ENCODE data around the gene APPL2. TPM values are rescaled to one million over a fixed set of nuclear protein-coding genes. Genes with fewer than 3 reads are reported as not detected.

Gene APPL2
- total RNA-seq, 6 donors from 2014 or later: 23.8 to 72.3 (median 28.6) TPM

DNA sequence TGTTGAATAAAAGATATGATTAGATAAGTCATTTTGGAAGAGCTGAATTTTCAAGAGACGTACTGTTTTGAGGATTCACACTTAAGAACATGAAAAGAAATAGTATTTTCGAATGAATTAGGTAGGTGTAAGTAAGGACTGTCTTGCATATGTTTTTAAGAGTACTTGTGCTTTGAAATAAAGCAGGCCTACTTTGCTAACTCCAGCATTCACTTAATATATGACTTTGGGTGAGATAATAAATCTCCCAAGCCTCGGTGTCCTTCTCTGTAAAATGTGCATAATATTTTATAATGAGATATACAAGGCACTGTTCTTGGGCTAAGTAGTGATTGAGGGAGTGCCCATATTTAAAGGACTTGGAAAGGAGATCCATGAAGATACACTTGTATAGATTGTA is 73.8 kb downstream of the APPL2 start:
- no peak for DNase-seq
- no peak overlapping the region for H3K4me3 ChIP-seq
- H3K27me3 ChIP-seq: no peaks in the 10 kb centered on the region
- WGBS, 2 donors: 89 to 92% methylated on average over 3 of the region's 3 CpGs
- TF ChIP-seq POLR2AphosphoS5 (IDR thresholded peaks at IDR 0.05) (no peak), EP300 (IDR thresholded peaks at IDR 0.05) (no peak), POLR2A (IDR thresholded peaks at IDR 0.05) (no peak)
- TF ChIP-seq, protein P1, sequence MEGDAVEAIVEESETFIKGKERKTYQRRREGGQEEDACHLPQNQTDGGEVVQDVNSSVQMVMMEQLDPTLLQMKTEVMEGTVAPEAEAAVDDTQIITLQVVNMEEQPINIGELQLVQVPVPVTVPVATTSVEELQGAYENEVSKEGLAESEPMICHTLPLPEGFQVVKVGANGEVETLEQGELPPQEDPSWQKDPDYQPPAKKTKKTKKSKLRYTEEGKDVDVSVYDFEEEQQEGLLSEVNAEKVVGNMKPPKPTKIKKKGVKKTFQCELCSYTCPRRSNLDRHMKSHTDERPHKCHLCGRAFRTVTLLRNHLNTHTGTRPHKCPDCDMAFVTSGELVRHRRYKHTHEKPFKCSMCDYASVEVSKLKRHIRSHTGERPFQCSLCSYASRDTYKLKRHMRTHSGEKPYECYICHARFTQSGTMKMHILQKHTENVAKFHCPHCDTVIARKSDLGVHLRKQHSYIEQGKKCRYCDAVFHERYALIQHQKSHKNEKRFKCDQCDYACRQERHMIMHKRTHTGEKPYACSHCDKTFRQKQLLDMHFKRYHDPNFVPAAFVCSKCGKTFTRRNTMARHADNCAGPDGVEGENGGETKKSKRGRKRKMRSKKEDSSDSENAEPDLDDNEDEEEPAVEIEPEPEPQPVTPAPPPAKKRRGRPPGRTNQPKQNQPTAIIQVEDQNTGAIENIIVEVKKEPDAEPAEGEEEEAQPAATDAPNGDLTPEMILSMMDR (IDR thresholded peaks at IDR 0.05): no peak
- ATAC-seq (ENCODE audit: low FRiP score in 2 of 2): no peak
- peaks cover 32 to 91% (median 53%) of the 10 kb centered on the region in 4 donors for H3K36me3 ChIP-seq
- H3K27ac ChIP-seq: no peak overlapping the region
- H3K4me1 ChIP-seq: no peaks in the 10 kb centered on the region
- H3K9me3 ChIP-seq: no peaks in the 10 kb centered on the region

DNA sequence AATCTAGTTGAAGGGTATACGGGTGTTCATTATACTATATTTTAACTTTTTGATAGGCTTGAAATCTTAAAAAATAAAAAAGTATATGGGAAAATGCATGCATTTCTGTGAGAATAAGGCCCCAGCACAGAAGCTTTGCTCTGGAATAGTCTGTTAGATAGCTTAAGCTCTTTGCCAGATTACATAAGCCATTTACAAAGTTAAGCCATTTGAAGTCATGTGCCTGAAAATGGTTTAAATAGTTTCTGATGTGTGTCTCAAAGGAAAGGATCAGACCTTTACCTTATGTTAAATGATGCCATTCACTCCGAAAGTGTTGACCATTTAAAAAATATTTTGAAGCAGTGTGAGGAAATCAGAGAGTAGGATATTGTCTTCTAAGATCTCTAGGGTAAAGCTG is 77.1 kb downstream of the APPL2 start:
- no peaks in the 10 kb centered on the region for H3K9me3 ChIP-seq
- no peak for DNase-seq
- TF ChIP-seq, protein P1 (IDR thresholded peaks at IDR 0.05): no peak
- TF ChIP-seq POLR2AphosphoS5 (IDR thresholded peaks at IDR 0.05) (no peak), EP300 (IDR thresholded peaks at IDR 0.05) (no peak), POLR2A (IDR thresholded peaks at IDR 0.05) (no peak)
- no peak overlapping the region for H3K27ac ChIP-seq
- H3K4me3 ChIP-seq: no peak overlapping the region
- WGBS, 2 donors: 95 to 98% methylated on average over 2 of the region's 2 CpGs
- peaks cover 22 to 85% (median 36%) of the 10 kb centered on the region in 4 donors for H3K36me3 ChIP-seq
- H3K4me1 ChIP-seq: no peaks in the 10 kb centered on the region
- H3K27me3 ChIP-seq: no peaks in the 10 kb centered on the region
- no peak for ATAC-seq (ENCODE audit: low FRiP score in 2 of 2)

DNA sequence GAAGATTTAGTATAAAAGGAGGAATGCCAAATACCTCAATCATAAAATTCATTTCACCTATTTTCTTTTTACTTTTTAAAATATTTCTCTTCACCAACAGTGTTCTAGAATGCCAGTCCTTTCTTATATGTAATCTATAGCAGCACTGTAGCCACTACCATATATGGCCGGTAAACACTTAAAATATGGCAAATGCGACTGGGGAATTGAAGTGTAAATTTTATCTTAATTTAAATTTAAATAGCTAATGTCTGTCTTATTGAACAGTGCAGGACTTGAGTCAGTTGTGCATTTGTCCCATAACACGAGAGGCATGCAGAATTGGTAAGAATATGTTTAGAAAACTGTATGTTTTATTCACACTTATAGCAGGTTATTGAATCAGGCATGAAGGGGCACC is 78.4 kb downstream of the APPL2 start:
- TF ChIP-seq EP300 (IDR thresholded peaks at IDR 0.05): no peak
- TF ChIP-seq, protein P1 (IDR thresholded peaks at IDR 0.05): no peak
- no peak for TF ChIP-seq POLR2AphosphoS5 (IDR thresholded peaks at IDR 0.05)
- TF ChIP-seq POLR2A (IDR thresholded peaks at IDR 0.05): no peak
- H3K9me3 ChIP-seq: no peaks in the 10 kb centered on the region
- no peaks in the 10 kb centered on the region for H3K4me1 ChIP-seq
- no peaks in the 10 kb centered on the region for H3K27me3 ChIP-seq
- WGBS, 2 donors: 93% methylated on average over 3 of the region's 3 CpGs
- peaks cover 23 to 85% (median 31%) of the 10 kb centered on the region in 4 donors for H3K36me3 ChIP-seq
- no peak overlapping the region for H3K4me3 ChIP-seq
- no peak for ATAC-seq (ENCODE audit: low FRiP score in 2 of 2)
- no peak overlapping the region for H3K27ac ChIP-seq
- no peak for DNase-seq

DNA sequence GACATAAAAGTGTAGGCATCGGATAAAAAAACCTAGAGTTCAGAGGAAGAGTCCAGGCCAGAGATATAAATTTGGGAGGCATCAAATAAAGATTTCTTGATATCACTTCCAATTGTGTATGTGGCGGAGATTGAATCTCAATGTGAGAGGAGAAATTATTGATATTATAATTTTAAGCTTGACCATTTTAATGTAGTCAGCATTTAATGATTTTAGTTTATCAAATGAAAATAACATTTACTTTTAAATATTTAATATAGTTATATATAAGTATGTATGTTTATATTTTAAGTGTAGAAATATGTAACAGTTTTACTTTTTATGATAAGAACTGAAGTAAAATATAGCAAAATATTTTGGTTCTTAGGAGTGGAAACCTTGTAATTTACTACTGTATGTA is 79.7 kb downstream of the APPL2 start:
- Histone ChIP-seq H3K4me3 (no peak overlapping the region), H3K4me1 (no peaks in the 10 kb centered on the region), H3K27ac (no peak overlapping the region), H3K27me3 (no peaks in the 10 kb centered on the region), H3K9me3 (no peaks in the 10 kb centered on the region), H3K36me3 (peaks cover 27 to 85% (median 34%) of the 10 kb centered on the region in 4 donors)
- 90 to 98% methylated on average over 2 of the region's 2 CpGs for WGBS, 2 donors
- no peak for DNase-seq
- TF ChIP-seq POLR2AphosphoS5 (IDR thresholded peaks at IDR 0.05) (no peak), EP300 (IDR thresholded peaks at IDR 0.05) (no peak), POLR2A (IDR thresholded peaks at IDR 0.05) (no peak)
- ATAC-seq (ENCODE audit: low FRiP score in 2 of 2): no peak

DNA sequence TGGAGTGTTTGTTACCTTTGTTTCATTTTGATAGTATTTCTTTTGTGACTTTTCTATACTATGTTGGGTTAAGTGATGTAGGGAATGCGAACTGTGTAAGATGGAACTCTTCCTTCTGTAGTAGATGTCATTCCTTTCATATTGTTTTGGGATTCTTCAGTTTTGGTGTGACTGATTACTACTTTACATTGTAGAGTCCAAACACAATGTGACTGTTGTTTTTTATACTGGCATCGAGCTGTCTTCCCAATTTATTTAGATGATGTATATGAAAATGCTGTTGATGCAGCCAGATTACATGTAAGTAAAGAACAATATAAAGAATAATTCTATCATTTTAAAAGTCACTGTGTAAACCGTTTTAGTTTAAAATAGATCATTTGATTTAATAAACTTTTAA is 93.7 kb downstream of the APPL2 start:
- TF ChIP-seq POLR2A (IDR thresholded peaks at IDR 0.05) (no peak), POLR2AphosphoS5 (IDR thresholded peaks at IDR 0.05) (no peak), EP300 (IDR thresholded peaks at IDR 0.05) (no peak)
- TF ChIP-seq, protein P1 (IDR thresholded peaks at IDR 0.05): no peak
- no peak for ATAC-seq (ENCODE audit: low FRiP score in 2 of 2)
- 94 to 96% methylated on average over 3 of the region's 3 CpGs for WGBS, 2 donors

More for the DNA sequence above, 93.7 kb downstream of the APPL2 start:
- Histone ChIP-seq H3K27me3 (no peaks in the 10 kb centered on the region), H3K27ac (no peak overlapping the region), H3K36me3 (peaks cover 18 to 99% (median 28%) of the 10 kb centered on the region in 4 donors), H3K4me1 (peaks cover 0 to 4% (median 0%) of the 10 kb centered on the region in 4 donors), H3K9me3 (no peaks in the 10 kb centered on the region), H3K4me3 (no peak overlapping the region)
- no peak for DNase-seq
